Keratinocyte (primary cell): Measurements from ENCODE around the gene HP1BP3.

Experiments
- CTCF ChIP-seq, 3 experiments: IDR thresholded peaks in 1 of 3; conservative IDR thresholded peaks in 1 of 3; optimal IDR thresholded peaks in 1 of 3; 2 replicates in 2 of 3; 3 replicates in 1 of 3; pipeline versions ENCODE3 to v1.5.1; 2011; ENCODE audit warnings: low read length in 3 of 3, mild to moderate bottlenecking in 3 of 3, moderate library complexity in 2 of 3, control low read depth in 1 of 3, inconsistent platforms in 1 of 3; ENCODE audit not compliant: insufficient read depth in 2 of 3; ENCODE audit errors: extremely low read depth in 1 of 3
- EZH2 ChIP-seq: IDR thresholded peaks from one replicate; pipeline ENCODE4 v1.6.1; 2012; ENCODE audit warnings: inconsistent platforms, mild to moderate bottlenecking, low read length, moderate library complexity

GRCh38 chr1:20729990-20730689 lies 57.0 kb downstream of the HP1BP3 start:
- TF ChIP-seq EZH2 (no peak), CTCF (optimal IDR thresholded peaks at IDR 0.05 in 1 of 3, IDR thresholded peaks at IDR 0.05 in 1 of 3, conservative IDR thresholded peaks at IDR 0.05 in 1 of 3; ENCODE audit: extremely low read depth in 1 of 3, insufficient read depth in 2 of 3, low read length in 3 of 3) (no peak)
